ENCODE data around the gene SYNGR1.

The SYNGR1 gene

GRCh38 chr22:39374801-39375200 lies 25.0 kb downstream of the SYNGR1 start:
- no peak for FAIRE-seq

GRCh38 chr22:39375646-39376045 lies 25.9 kb downstream of the SYNGR1 start:
- no peak for FAIRE-seq

- FAIRE-seq: no peak
These were observed 30.3 kb downstream of the SYNGR1 start for GRCh38 chr22:39379756-39380730.

DNA sequence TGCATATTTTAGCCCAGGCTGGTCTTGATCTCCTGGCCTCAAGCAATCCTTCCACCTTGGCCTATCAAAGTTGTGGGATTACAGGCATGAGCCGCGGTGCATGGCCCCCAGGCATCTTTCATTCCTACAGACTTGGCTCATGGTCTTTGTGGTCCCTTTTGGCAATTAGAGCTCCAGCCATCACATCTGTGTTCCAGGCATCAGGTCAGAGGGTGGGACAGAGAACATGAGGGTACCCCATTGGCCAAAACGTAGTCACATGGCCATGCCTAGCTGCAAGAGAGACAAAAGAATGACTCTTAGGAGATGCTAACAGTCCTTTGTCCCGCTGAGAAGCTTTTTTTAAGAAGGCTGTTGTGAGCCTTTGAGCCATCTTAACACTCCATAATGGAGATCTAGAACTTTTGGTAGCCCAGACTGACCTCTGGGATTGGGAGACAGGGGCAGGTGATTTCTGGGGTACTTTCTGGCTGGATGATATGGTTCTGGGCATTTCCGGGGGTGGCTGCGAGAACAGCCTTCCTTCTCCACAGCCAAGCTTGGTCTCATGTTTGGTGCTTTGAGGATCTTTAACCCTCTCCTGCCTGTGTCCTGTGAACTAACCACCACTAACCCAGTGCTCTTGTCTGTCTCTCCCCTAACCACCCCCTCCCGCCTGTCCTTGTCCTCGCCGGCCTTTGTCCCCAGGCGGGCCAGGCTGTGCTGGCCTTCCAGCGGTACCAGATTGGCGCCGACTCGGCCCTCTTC lies 31.4 kb downstream of the SYNGR1 start:
- no peak for FAIRE-seq

DNA sequence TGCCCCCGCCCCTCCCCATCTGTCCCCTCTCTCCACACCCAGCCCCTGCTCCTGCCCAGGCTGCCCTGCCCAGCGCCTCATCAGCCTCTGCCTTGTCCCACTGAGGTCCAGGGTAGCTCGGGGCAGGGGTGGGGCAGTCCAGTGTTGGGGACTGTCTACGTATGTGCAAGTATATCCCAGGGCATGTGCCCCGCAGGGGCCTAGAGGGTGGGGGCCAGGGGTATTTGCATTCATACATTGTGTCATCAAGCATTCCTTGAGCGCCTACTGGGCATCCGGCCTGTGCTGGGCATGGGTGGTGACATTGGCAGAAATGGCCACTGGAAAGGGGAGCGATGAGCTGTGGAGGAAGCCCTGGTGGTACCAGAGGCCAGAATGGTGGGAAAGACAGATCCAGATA lies 32.1 kb downstream of the SYNGR1 start:
- FAIRE-seq: no peak

DNA sequence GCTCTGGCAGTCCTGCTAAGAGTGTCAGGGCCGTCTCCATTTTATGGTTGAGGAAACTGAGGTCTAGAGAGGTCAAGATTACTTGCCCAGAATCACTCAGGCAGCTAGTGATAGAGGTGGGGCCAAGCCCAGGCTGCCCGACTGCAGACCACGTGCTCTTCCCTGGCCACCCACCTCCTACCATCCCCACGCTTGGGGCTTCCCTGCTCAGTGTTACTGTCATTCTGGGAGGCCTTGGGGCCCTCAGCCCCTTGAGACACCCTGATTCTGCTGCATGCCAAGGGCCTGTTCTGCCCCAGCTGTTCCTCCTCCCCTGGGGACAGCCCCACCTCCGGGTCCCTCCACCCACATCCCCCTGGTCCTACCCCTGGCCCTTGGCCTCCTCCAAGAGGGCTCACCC lies 32.6 kb downstream of the SYNGR1 start:
- no peak for FAIRE-seq

GRCh38 chr22:39383841-39384625 lies 34.2 kb downstream of the SYNGR1 start:
- FAIRE-seq: no peak

GRCh38 chr22:39384750-39385480 lies 35.1 kb downstream of the SYNGR1 start:
- no peak for FAIRE-seq

DNA sequence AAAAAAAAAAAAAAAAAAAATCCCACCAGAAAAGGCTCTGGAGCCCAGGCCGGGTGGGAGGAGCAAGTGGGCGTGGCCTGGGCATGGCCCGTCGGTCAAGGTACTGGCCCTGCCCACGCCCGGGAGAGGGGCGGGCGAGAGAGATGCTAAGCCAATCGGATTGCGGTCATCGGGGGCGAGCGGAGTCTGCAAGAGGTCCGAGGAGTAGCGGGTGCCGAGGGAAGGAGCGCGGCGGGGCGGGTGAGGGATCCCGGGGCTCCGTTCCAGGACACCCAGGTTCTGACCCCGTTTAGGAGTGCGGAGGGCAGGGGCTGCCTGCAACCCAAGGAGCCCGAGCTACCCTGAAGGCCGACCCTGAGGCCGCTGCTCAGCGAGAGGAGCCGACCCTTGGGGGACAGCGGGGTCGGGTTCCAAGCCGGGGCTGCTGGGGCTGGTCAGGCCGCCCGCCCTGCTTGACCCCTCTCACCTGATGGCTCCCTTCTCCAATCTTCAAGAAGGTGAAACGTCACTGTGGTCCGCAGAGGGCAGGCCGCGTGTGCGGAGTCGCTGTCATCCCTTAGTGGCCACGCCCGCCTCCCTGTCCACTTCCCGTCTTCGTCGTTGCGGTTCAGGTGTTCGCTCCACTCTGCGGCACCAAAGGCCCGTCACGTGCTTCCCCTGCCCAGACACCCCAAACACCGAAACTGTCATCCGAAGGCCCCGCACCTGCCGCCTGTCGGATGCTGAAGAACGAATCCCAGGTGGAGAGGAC lies 38.6 kb downstream of the SYNGR1 start:
- FAIRE-seq: no peak

GRCh38 chr22:39389420-39389819 lies 39.6 kb downstream of the SYNGR1 start:
- FAIRE-seq: no peak

GRCh38 chr22:39392341-39392948 lies 42.7 kb downstream of the SYNGR1 start:
- no peak for FAIRE-seq

DNA sequence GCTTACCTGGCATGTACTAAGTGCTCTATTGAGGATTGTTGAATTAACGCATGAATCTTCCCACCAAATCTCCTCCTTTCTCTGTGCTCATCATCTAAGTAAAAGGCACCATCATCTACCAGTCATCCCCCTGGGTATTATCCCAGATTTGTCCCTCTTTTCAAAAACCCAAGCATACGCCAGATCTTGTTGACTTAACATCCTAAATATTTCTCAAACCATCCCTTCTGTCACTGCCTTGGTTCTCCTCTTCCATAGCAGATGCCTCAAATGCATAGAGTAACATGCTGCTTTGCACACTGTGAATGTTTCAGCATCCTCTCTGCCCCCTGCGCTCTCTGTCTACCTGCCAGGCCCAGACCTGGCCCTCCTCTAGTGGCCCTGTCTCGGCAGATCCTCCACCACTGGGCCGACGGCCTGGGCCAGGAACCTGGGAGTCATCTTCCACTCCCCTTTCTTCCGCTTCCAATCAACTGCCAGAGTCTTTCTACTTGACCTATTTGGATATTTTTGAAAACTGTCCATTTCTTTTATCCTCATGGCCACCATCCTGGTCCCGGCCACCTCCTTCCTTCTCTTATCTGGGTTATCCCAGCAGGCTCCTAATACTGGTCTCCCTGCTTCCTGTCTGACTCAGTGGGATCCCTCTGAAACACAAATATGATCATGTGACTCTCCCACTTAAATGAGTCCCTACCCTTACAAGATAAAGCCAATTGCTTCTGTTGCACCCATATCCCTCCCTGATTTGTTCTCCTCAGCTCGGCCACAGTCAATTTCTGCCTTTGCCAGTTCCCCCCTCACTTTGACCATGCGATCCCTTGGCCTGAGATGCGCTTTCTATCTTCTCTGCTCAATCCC lies 46.4 kb downstream of the SYNGR1 start:
- no peak for FAIRE-seq

DNA sequence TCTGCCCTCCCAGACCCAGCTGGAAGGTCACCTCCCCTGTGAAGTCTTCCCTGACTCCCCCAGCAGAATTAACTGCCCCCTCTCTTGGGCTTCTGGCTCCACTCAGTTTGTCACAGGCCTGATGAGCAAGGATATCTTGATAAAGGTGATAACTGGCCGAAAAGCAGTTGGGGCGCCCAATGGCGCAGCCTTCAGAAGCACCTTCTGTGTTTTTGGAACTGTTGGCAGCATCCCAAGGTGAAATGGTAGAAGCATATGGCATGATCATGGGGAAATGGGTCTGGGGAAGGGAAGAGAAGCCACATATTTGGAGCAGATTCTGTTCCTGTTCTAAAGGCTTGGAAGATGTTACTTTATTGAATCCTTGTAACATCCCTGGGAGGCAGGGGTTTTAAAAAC lies 47.0 kb downstream of the SYNGR1 start:
- FAIRE-seq: no peak

GRCh38 chr22:39401301-39401631 lies 51.5 kb downstream of the SYNGR1 start:
- no peak for FAIRE-seq

DNA sequence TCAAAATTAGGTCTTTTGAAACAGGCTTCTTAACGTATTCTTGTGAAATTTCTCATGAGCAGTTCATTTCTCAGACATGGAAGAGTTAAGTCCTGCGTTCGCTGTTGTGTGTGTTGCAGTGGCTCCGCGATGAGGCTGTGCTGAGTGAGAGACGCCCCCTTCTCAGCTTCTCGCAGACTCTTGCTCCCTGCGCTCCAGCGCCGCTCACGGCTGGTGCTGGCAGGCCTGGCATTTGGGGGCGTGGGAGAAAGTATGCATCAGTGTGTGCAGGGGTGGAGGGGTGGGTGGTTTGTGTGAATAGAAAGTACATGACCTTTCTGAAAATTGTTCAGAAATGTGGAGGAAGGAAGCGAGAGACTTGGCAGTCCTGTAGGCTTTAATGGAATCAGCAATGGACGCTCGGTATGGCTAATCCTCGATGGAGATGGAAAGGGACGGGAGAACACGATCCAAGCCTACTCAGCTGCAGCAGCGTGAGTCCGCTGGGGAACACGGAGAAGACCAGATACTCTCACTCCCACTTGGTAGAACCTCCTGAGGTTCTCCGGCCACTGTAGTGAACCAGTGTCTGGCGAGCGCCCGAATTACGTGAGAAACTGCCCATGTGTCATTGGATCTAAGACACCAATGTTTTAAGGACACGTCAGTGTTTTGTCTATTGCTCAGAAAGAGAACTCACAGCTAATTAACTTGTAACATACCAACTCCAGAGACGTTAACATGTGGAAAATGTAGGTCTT lies 55.7 kb downstream of the SYNGR1 start:
- FAIRE-seq: no peak

GRCh38 chr22:39408173-39408572 lies 58.4 kb downstream of the SYNGR1 start:
- FAIRE-seq: no peak

DNA sequence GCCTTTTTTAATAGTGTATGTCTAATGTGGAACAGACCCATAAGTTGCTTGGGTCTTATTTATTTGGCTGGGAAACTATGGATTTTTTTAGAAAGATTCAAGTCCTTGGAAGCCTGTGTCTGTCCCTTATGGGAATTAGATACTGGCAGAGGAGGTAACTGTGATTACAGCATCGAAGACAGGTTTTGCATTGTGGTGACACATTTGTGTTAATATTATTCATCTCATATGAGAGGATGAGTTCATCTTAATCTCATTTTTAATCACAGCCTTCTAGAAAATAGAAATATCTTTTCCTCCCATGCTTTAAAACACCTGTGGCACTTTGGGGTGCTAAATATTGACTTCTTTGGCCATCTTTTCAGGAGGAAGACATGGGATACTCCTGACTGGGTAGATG lies 59.0 kb downstream of the SYNGR1 start:
- no peak for FAIRE-seq

DNA sequence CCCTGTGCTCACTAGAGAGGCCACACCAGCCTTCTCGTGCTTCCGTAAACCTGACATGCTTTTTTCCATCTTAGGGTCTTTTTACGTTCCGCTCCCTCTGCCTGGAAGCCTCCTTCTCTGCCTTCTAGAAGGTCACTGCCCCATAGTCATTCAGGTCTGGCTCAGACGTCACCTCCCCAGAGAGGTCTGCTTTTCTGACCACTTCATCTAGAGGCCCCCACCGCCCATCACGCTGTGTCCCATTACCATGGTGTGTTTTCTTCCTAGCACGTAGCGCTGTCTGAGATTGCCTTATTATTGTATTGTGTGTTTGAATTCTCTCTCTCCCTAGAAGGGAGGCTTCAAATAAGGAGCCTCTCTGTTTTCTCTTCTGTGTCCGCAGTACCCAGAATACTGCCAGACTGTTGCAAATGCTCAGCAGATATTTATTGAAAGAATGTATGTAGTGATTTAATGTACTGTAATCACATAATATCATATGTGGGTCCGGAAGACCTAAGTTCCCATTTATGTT lies 59.8 kb downstream of the SYNGR1 start:
- FAIRE-seq: no peak

DNA sequence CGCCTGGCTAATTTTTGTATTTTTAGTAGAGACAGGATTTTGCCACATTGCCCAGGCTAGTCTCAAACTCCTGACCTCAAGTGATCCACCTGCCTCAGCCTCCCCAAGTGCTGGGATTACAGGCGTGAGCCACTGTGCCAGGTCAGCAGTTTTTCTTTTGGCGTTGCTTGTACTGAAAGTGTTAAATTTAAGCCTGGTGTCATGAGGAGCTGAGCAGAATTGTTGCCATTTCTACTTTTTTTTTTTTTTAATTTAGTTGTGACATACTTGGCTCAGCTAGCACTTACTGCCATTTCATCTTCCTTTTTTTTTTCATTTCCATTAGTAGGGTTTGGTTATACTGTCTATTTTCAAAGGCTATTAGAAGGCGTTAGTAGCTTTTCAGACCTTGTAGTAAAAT lies 60.5 kb downstream of the SYNGR1 start:
- no peak for FAIRE-seq

Data from A204.1 (cell line).